Measurements from ENCODE around the gene PLA2R1. TPM values are rescaled to one million over a fixed set of nuclear protein-coding genes. Genes with fewer than 3 reads are reported as not detected.

Gene PLA2R1
- total RNA-seq, 2 donors from 2014 or later = 3.2 to 4.2 TPM

DNA sequence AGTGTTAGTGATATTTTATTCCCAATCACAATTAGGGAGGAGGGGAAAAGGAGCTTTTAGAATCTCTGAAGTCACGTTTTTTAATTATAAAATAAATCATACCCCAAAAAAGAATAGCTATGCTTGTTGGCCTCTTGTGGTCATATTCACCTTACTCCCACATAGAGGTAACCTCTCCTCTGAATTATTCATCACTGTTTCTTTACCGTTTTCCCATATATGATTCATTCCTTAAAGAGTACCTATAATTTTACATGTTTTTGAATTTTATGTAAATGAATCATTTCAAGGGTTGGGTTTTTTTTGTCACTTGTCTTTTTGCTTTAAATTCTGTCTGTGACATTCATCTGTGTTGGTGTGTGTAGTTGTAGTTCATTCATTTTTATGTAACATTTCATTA is 153.8 kb downstream of the PLA2R1 start:
- no peak for ATAC-seq

DNA sequence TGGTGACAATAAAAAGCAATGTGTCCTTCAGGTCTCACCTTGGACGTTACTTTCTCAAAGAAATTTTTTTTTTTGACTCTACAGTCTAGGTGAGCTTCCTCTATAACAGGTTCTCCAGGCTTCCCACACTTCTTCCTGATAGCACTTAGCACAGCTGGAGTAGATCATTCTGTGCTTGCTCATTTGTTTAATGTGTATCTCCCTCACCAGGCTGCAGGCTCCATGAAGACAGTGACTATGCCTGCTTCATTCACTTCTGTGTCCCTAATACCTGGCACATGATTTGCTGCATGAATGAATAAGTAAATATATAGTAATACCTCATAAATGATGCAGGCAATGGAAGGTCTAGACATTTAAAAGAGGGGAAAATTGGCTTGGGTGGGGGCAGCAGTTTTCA is 154.5 kb downstream of the PLA2R1 start:
- intact Hi-C loops (cut with DNase I) = no loop called here
- ATAC-seq (no peak), DNase-seq (no peak)

More for the DNA sequence above, 153.8 kb downstream of the PLA2R1 start:
- intact Hi-C loops (cut with DNase I) = no loop called here
- DNase-seq = no peak

DNA sequence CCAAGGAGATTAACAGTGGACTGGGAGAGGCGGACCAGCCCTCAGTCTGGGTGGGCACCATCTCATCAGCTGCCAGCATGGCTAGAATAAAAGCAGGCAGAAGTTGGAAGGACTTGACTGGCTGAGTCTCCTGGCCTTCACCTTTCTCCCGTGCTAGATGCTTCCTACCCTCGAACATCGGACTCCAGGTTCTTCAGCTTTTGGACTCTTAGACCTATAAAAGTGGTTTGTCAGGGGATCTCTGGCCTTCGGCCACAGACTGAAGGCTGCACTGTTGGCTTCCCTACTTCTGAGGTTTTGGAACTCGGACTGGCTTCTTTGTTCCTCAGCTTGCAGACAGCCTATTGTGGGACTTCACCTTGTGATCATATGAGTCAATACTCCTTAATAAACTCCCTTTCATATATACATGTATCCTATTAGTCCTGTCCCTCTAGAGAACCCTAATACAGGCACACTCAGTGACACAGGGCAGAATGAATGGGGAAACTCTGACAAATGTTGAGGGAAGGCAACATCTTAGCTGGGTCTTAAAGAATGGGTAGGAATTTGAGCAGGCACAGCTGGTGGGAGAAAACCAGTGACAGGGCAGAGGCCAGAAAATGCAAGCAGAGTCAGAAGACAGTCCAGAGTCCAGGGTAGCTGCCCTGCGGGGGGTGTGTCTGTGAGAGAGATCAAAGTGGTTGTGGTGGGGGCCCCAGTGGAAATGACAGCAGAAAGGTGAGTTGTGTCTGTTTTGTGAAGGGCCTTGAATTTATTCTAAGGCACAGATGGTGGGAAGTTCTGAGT is 156.3 kb downstream of the PLA2R1 start:
- DNase-seq (no peak), ATAC-seq (no peak)
- intact Hi-C loops (cut with DNase I) = no loop called here

DNA sequence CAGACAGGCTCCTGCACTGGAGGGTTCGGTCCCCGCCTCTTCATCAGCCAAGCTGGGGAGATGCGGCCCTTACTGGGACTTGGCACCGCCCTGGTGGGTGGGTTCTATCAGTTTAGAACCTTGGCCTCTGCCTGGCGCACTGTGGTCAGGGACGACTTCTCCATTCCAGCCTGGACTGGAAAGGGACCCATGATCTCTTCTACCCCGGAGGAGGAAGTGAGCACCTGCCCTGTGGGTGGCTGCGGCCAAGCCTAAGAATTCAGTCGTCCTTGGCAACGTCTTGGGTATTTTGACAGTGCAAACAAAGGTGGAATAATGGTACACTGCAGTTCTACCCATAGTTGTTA is 157.5 kb downstream of the PLA2R1 start:
- intact Hi-C loops (cut with DNase I) = no loop called here
- ATAC-seq (peak; percentile 52 to 53), DNase-seq (no peak)

DNA sequence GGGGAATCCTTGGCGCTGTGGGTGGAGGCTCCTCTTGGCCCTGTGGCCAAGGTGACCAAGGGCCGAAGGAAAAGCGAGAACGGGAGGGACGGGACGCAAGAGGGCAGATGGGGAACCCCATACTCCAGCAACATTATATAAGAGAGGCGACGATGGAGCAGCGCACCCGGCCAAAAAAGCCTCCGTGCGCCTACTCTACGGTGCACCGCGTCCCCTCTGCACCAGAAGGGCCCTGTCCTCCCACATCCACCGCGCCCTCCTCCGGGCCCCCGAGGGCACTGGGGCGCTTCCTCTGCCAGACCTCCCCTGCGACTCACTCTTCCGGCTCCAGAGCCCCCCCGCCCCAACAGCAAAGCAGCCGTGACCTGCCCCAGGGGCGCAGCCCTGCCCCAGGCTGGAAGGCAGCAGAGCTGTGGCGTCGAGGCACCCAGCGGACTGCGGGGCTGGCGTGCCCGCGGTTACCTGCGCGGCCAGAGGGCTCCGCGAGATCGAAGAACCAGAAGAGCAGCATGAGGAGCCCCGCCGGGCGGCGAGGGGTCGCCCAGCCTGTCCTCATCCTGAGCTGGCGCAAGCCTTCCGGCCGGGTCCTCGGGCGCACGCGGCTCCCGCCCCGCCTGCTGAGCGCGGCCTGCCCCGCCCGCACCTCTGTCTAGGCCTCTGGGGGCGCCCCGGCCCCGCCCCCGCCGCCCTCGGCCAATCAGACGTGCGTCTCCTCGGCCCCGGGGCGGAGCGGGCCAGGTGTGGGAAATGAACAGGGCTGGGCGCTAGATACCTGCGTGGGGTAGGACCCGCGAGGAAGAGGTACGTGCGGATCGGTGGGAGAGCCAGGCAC is 158.1 kb downstream of the PLA2R1 start, which contains the start of gene LY75:
TSS of gene LY75 (minus strand) at position 630 of the 832 bp plus-strand sequence.
- intact Hi-C loops (cut with DNase I) = no loop called here
- DNase-seq (peak; percentile 64), ATAC-seq (peak; percentile 87 to 93)

DNA sequence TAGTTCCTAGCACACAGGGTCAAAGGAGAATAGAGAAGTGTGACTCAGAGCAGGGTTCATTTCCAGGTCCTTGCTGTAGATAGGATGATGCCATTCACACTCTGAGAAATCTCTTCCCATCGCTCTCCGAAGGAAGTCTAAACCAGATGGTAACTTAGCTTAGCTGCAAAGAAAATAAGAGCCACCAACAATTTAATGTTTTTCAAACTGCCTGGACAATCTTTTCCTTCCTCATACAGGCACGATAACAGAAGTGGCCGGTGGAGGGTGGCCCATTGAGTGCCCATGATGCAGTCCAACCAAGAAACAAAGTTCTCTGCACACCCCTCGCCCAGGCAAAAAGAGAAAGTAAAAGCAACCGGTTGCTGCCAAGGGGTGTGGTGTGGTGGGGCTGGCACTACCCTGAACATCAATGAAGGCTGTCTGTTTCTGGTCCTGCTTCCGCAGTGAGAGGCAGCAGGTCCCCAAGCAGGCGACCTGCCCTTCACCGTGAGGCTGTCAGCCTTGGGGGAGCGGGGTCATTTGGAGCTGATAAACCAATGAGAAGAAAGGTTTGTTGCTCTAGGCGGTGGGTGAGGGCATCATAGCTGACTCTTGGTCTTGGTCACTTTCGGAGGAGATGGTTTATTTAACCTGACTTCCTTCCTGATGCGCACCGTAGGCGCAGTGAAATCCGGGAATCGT is 158.8 kb downstream of the PLA2R1 start:
- DNase-seq (peak; percentile 34), ATAC-seq (peak; percentile 59 to 68)
- intact Hi-C loops (cut with DNase I) = no loop called here

DNA sequence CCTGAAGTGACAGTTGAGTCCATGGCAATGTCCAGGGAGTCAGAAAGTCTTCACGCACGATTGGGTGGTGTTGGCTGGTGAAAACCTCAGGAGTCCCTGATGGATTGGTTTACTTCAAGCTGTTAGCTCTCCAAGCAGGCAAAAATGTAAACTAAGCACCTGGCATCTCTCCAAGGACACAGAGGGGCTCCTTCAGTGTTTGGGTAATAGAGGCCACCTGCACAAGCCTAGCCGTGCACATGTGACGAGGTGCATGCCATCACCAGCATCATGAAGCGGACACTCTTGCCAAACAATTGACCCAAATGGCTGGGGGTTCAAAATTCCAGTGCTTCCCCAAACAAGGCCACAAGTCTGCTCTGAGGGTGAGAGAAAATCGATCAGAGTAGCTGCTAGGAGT is 159.7 kb downstream of the PLA2R1 start:
- intact Hi-C loops (cut with DNase I) = no loop called here
- no peak for ATAC-seq
- DNase-seq = no peak

DNA sequence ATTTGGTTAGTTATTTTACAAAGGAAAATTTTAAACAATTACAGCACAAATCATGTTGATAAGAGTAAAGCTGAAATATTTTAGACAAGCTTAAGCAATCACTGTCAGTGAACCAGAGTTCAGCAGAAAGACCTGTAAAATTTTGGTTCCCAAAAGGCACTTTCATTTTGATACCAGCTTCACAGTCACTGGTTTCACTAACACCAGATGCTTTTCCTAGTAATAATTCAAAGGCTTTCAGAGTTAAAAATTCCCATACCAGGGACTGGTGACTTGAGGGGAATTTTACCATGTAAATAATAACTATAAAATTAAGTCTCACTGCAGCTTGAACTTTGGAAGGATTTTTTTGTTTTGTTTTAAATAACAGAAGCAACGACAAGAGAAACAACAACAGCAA is 162.1 kb downstream of the PLA2R1 start:
- intact Hi-C loops (cut with DNase I) = no loop called here
- DNase-seq = no peak
- no peak for ATAC-seq

DNA sequence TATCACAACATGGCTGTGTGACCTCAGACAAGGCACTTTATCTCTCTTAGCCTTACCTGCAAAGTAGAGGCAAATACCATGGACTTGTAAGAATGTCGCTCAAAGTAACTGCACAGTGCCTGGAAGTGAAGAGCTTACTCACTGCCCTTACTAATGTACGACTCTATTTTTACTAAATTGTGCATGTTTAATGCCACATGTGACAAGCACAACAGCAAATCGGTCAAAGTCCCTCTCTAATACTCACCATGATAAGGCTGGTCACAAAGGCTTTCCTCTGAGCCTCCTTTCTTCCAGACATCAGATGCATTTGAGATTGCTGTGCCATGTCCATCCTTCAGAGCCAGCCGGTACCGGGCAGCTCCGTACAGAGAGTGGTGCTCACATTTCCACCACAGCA is 164.0 kb downstream of the PLA2R1 start:
- ATAC-seq (no peak), DNase-seq (no peak)
- intact Hi-C loops (cut with DNase I) = no loop called here

DNA sequence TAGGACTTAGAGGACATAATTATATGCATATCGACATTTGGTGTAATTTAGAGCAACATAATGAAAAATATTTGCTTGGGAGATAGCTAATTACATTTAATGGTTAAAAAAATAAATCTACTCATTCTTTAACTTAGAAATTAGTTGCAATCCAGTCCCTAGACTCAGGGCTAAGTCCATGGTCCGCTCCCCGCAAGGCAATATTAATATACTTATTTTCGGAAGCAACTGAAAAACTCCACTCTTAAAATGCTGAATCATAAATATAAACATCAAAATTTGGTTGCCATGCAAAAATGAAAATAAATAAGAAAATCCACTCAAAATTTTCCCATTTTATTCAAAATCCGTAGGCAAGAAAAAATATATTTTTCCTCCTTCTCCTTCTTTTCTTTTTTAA is 164.7 kb downstream of the PLA2R1 start:
- DNase-seq (no peak), ATAC-seq (no peak)
- intact Hi-C loops (cut with DNase I) = no loop called here

DNA sequence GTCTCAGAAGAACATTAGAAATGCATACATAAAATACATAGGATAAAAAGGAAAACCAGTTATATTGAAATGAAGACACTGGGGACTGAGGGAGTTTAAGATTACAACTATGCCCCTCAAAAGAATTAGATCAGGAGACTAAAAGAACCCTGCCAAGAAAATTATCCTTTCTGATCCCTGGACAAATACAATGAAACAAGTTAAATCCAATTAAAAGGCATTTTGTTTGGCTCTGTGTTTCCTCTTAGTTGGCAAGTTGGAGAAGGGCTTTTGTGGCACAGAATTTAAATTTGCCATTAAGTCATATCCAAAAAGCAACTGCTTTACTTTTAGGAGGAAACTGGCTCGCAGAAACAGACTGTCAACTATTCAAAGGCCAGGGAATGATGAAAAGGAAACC is 165.3 kb downstream of the PLA2R1 start:
- DNase-seq (no peak), ATAC-seq (no peak)
- intact Hi-C loops (cut with DNase I) = no loop called here

DNA sequence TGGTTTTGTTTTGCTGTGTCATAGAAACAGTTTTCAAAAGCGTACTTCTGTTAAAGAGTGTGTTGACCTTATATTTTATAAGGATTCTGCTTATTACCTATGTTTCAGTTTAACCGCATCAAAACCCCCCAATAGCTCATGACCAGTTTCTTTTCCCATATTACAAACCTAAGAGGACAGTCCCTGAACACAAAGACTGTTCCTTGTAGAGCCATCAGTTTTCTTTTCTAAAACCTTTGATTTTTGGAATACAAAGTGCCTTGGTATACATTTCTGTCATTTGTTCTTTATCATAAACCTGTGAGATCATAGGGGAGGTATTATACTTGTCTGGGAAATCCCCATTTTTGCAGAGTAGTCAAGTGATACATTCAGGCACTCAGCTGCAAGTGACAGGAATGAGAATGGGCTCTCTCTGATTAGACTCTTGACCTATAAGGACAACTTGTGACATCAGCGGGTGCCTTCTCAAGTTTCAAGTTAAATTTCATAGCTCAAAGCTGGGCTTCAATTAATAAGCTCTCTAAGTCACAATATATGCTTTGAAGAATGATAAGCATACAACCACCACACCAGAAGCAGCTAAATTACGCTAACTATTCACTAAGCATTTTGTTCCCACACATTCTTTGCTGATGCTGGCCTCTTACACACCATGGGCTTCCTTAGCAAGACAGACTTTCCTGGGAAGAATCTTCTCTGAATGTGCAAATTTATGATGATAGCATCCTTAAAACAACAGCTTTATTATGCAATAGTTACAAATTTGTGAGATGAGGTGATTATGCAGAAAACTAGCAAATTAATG is 167.0 kb downstream of the PLA2R1 start:
- DNase-seq (no peak), ATAC-seq (no peak)
- intact Hi-C loops (cut with DNase I) = no loop called here

DNA sequence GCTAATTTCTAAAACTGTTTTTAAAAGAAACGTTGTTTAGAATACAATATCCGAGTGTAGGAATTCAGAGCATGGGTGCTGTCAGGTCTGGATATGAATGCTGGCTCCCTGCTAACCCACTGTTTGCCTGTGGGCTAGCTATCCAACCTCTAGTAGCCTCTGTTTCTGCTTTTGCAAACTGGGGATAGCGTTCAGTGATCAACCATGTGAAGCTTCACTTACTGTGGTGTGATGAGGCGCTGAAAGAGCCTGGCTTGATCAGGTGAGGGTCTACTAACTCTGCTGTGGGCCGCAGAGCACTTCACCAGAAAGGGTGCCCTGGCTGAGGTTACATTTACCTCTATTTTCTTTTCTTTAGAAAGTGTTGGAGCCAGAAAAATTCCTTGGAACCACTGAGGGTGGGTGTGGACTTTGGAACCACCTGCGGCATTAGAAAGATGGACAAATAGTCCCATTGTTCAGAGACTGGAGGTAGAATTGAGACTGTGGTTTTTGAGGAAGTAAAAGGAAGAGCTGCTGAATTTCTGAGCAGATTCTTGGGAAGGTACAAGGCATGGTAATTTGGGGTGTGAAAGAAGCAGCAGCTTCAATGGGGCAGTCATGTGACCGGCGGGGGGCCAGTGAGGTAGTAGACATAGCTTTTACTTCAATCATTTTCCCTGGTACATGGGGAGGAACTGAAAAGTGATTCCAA is 168.1 kb downstream of the PLA2R1 start:
- no peak for DNase-seq
- no peak for ATAC-seq
- intact Hi-C loops (cut with DNase I) = no loop called here

DNA sequence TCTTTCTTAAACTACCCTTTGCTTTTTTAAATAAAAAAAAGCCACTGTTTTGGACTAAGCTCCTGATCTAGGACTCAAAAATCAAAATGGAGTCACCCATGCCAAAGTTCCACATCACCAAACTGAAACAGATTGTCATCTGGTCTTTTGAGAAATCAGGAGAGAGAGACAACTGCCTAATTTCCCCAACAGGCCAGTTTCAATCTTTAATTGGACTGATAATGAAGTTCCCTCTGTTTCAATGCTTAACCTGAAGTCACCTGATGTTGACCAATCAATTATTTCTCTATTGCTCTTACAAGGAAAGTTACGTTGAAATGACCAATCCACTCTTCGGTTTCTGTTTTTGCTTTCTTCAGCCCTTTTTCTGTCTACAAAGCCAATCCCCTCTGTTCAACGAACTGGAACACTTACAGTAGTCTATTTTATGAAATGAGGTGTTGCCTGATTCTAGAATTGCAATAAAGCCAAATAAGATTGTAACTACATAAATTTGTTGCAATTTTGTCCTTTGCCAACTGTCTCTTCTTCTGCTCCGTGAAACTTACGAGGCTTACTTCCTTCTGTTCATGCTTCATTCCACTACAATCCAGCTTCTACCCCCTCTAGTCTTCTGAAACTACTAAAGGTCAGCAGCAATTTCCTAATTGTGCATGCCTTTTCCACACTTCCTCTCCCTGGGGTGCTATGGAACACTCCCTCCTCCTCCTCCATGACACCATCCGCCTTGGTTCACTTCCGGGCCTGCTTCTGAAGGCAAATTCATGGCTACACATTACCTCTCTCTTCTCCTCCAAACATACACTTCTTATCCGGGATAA is 169.2 kb downstream of the PLA2R1 start:
- no peak for DNase-seq
- ATAC-seq = peak; percentile 30 to 44
- intact Hi-C loops (cut with DNase I) = no loop called here

DNA sequence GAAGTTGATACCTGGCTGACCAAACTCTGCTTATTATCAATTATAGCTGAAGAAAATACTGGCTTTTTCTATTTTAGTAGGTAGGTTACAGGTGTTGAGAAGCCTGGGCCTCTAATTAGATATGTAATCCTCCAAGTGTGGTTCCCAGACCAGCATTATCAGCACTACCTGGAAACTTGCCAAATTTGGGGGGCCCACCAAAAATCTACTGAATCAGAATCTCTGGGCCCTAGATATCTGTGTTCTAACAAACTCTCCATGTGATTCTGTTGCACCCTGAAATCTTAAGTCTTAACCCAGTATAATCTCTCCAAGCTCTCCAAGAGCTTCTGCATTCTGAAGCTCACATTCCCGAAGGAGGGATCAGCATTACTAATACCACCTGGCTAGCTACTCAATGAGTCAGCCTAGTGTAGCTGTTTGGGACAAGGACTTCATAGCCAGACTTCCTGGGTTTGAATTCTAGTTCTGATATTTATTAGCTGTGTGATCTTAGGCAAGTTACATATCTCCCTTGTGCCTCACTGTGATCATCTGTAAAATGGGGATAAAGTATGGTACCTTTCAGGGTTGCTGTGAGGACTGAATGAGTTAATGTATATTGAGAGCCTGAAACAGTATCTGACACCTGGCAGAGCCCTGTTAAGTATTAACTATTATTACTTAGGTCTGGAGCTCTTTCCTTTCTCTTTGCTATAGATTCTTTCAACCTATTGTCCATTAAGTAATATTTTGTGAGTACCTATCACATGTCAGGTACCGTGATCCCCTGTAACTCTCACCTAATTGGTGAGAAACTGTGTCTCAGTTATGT is 170.3 kb downstream of the PLA2R1 start:
- intact Hi-C loops (cut with DNase I) = no loop called here
- no peak for DNase-seq
- ATAC-seq = peak in 1 of 2 donors; percentile 65

DNA sequence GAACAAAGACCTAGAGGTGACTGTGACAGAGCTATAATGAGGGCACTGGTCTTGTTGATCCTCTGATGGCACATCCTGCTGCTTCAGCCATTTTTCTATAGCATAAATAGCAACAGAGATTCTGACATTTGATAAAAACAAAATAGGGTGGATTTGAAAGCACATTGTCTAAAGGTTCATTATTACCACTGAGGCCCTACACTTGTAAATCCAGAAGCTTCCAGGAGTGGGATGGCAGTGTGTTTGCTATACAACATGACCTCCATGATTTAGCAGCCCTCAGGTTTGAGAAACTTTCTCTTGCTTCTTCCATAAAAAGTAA is 171.2 kb downstream of the PLA2R1 start:
- ATAC-seq (no peak), DNase-seq (no peak)
- intact Hi-C loops (cut with DNase I) = no loop called here
